ENCODE results near the gene PRPSAP1.

DNA sequence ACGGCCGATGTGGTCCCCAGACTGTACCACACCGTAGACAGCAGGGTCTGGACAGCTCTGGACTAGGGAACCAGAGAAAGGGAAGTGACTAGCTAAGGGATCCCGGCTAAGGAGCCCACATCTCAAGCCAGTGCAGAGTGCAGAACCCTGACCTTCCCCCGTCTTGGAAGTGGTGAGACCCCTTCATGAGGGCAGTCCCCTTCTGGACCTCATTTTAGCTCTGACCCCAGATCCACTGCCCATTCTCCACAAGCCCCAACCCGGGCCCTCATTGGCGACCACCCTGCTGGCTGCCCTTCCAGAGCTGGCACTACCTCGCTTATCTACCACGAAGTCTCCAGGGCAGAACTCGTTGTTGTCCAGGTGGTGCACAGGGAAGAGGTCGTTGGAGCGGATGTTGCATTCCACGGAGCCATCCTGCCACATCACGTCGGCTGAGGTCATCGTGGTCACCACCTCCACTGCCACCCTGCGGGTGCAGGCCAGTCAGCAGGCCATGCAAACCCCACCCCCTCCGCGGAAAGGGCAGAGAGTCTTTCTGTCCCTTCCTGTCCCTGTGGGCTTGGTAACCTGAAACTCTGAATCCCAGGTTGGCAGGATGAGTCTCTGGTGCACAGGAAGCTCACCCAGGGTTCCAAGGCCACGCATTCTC lies 44.9 kb upstream of the PRPSAP1 start:
- TF ChIP-seq, protein P1, sequence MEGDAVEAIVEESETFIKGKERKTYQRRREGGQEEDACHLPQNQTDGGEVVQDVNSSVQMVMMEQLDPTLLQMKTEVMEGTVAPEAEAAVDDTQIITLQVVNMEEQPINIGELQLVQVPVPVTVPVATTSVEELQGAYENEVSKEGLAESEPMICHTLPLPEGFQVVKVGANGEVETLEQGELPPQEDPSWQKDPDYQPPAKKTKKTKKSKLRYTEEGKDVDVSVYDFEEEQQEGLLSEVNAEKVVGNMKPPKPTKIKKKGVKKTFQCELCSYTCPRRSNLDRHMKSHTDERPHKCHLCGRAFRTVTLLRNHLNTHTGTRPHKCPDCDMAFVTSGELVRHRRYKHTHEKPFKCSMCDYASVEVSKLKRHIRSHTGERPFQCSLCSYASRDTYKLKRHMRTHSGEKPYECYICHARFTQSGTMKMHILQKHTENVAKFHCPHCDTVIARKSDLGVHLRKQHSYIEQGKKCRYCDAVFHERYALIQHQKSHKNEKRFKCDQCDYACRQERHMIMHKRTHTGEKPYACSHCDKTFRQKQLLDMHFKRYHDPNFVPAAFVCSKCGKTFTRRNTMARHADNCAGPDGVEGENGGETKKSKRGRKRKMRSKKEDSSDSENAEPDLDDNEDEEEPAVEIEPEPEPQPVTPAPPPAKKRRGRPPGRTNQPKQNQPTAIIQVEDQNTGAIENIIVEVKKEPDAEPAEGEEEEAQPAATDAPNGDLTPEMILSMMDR (IDR thresholded peaks at IDR 0.05), result no peak
- TF ChIP-seq POLR2A (IDR thresholded peaks at IDR 0.05), result no peak

Data from adrenal gland (tissue), 5 donors.